MM.1S (cell line): Measurements from ENCODE around the gene CDH12.

ENCODE experiments used
- DNase-seq: peaks from one replicate; pipeline ENCODE4 v3.0.0-alpha.2; 2015
- H2AFZ ChIP-seq: fragments of 300-600 bp; sonication (generic); 2 replicates; pipeline ENCODE4 v1.6.0; 2016; ENCODE audit warnings: antibody characterized with exemption, low read length
- H3F3A ChIP-seq: fragments of 300-600 bp; sonication (generic); 2 replicates; pipeline ENCODE4 v1.6.1; 2016; ENCODE audit warnings: mild to moderate bottlenecking, antibody characterized with exemption, low read length, moderate library complexity, mixed read lengths; ENCODE audit not compliant: insufficient read depth
- H3K27ac ChIP-seq: fragments of 300-600 bp; sonication (generic); 2 replicates; pipeline ENCODE4 v1.5.1; 2016; ENCODE audit warnings: mild to moderate bottlenecking, low read length
- H3K27me3 ChIP-seq: fragments of 300-600 bp; sonication (generic); replicated peaks from 2 replicates; pipeline ENCODE4 v1.6.0; 2016; ENCODE audit warnings: low read length; ENCODE audit not compliant: insufficient read depth
- H3K36me3 ChIP-seq: fragments of 300-600 bp; sonication (generic); replicated peaks from 2 replicates; pipeline ENCODE4 v1.6.1; 2016; ENCODE audit warnings: mild to moderate bottlenecking, low read length, mixed read lengths; ENCODE audit not compliant: insufficient read depth
- H3K4me1 ChIP-seq: fragments of 300-600 bp; sonication (generic); 2 replicates; pipeline ENCODE4 v1.6.1; 2016; ENCODE audit warnings: low read length, mixed read lengths
- H3K4me2 ChIP-seq: fragments of 300-600 bp; sonication (generic); 2 replicates; pipeline ENCODE4 v1.6.0; 2016; ENCODE audit warnings: low read depth, low read length
- H3K4me3 ChIP-seq: fragments of 300-600 bp; sonication (generic); 2 replicates; pipeline ENCODE4 v1.5.1; 2016; ENCODE audit warnings: low read length, mixed read lengths
- H3K79me2 ChIP-seq: fragments of 300-600 bp; sonication (generic); 2 replicates; pipeline ENCODE4 v1.6.1; 2016; ENCODE audit warnings: mixed run types, low read length, mixed read lengths
- H3K9ac ChIP-seq: fragments of 300-600 bp; sonication (generic); 2 replicates; pipeline ENCODE4 v1.6.1; 2016; ENCODE audit warnings: low read length, mixed read lengths
- H3K9me2 ChIP-seq: fragments of 300-600 bp; sonication (generic); replicated peaks from 2 replicates; pipeline ENCODE4 v1.6.1; 2016; ENCODE audit warnings: mild to moderate bottlenecking, low read length, mixed read lengths; ENCODE audit not compliant: insufficient read depth
- H3K9me3 ChIP-seq: fragments of 300-600 bp; sonication (generic); replicated peaks from 2 replicates; pipeline ENCODE4 v1.6.1; 2016; ENCODE audit warnings: mild to moderate bottlenecking, low read length, mixed read lengths; ENCODE audit not compliant: insufficient read depth
- H4K20me1 ChIP-seq: fragments of 300-600 bp; sonication (generic); 2 replicates; pipeline ENCODE4 v1.6.1; 2016; ENCODE audit warnings: mild to moderate bottlenecking, low read length, moderate library complexity, mixed read lengths; ENCODE audit not compliant: insufficient read depth
- EZH2 ChIP-seq: fragments of 300-600 bp; sonication (generic); optimal IDR thresholded peaks from 2 replicates; pipeline ENCODE3; 2017; ENCODE audit warnings: low read depth, mild to moderate bottlenecking, antibody characterized with exemption, low read length, mixed read lengths
- EZH2phosphoT487 ChIP-seq: fragments of 300-600 bp; sonication (generic); IDR thresholded peaks from 2 replicates; pipeline ENCODE4 v1.6.1; 2018; ENCODE audit warnings: antibody characterized with exemption, low read length
- TF ChIP-seq, protein P1 (sequence below): fragments of 300-600 bp; sonication (generic); IDR thresholded peaks from 2 replicates; pipeline ENCODE4 v1.5.1; 2016; ENCODE audit warnings: antibody characterized with exemption, low read length, mixed read lengths

CDH12 gene

DNA sequence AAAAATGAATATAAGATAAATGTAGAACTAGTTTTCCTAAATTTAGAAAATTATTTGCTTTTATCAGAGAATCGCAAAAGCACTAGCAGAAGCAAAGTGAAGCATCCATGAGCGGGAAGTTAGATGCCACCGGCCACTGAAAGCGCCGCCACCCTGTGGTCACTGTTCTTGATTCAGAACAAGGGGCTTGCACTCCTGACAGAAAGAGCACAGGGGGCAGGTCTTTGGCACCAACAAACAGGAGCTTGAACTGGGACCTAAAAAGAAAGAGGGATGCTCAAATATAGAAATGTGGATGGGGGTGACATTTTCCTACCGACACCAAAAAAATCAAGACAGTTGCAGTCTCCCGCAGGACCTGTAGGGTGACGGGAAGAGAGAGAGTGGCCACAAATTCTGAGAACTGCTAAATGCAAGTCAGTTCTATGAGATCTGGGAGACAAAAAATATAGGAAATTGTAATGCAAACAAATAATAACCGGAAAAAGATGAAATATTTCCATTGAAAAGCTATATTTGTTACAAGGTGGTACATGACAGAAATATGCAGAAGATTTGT lies 144.3 kb downstream of the CDH12 start:
- H3K36me3 ChIP-seq = no peaks in the 10 kb centered on the region
- H3K9ac ChIP-seq = no peak overlapping the region
- H3K9me3 ChIP-seq = no peaks in the 10 kb centered on the region
- no peaks in the 10 kb centered on the region for H3K79me2 ChIP-seq
- no peaks in the 10 kb centered on the region for H3F3A ChIP-seq
- no peak overlapping the region for H3K27ac ChIP-seq
- no peaks in the 10 kb centered on the region for H3K9me2 ChIP-seq
- TF ChIP-seq, protein P1, sequence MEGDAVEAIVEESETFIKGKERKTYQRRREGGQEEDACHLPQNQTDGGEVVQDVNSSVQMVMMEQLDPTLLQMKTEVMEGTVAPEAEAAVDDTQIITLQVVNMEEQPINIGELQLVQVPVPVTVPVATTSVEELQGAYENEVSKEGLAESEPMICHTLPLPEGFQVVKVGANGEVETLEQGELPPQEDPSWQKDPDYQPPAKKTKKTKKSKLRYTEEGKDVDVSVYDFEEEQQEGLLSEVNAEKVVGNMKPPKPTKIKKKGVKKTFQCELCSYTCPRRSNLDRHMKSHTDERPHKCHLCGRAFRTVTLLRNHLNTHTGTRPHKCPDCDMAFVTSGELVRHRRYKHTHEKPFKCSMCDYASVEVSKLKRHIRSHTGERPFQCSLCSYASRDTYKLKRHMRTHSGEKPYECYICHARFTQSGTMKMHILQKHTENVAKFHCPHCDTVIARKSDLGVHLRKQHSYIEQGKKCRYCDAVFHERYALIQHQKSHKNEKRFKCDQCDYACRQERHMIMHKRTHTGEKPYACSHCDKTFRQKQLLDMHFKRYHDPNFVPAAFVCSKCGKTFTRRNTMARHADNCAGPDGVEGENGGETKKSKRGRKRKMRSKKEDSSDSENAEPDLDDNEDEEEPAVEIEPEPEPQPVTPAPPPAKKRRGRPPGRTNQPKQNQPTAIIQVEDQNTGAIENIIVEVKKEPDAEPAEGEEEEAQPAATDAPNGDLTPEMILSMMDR = no peak
- TF ChIP-seq EZH2phosphoT487 = no peak
- TF ChIP-seq EZH2 = no peak
- H3K27me3 ChIP-seq = no peaks in the 10 kb centered on the region
- no peak for DNase-seq
- no peaks in the 10 kb centered on the region for H4K20me1 ChIP-seq
- no peak overlapping the region for H2AFZ ChIP-seq
- no peak overlapping the region for H3K4me2 ChIP-seq
- no peaks in the 10 kb centered on the region for H3K4me1 ChIP-seq
- H3K4me3 ChIP-seq = no peak overlapping the region

DNA sequence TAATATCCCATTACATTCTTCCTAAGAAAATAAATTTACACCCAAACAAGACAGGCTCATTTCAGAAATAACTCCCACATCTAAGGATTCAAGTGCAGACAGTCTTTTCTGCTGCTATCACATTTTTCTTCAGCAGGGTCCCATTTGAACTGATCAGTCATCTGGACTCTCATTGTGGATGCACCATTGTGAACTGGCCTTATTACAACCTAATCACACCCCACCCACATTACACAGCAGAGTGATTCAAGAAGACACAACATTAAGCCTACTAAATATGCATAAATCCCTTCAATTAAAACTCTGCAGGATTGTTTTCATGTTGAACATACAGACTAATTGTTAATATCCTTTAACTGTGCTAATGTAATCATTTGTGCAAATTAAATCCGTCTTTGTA lies 146.2 kb downstream of the CDH12 start:
- H3K4me3 ChIP-seq = no peak overlapping the region
- TF ChIP-seq, protein P1 = no peak
- no peak for TF ChIP-seq EZH2
- no peak for TF ChIP-seq EZH2phosphoT487
- H3K4me1 ChIP-seq = no peaks in the 10 kb centered on the region
- no peaks in the 10 kb centered on the region for H3K36me3 ChIP-seq
- no peaks in the 10 kb centered on the region for H4K20me1 ChIP-seq
- no peaks in the 10 kb centered on the region for H3K79me2 ChIP-seq
- no peak for DNase-seq
- H3K9me2 ChIP-seq = no peaks in the 10 kb centered on the region
- H3K9me3 ChIP-seq = no peaks in the 10 kb centered on the region
- H3K9ac ChIP-seq = no peak overlapping the region
- H3K4me2 ChIP-seq = no peak overlapping the region
- no peak overlapping the region for H2AFZ ChIP-seq
- no peaks in the 10 kb centered on the region for H3F3A ChIP-seq
- no peaks in the 10 kb centered on the region for H3K27me3 ChIP-seq
- no peak overlapping the region for H3K27ac ChIP-seq

DNA sequence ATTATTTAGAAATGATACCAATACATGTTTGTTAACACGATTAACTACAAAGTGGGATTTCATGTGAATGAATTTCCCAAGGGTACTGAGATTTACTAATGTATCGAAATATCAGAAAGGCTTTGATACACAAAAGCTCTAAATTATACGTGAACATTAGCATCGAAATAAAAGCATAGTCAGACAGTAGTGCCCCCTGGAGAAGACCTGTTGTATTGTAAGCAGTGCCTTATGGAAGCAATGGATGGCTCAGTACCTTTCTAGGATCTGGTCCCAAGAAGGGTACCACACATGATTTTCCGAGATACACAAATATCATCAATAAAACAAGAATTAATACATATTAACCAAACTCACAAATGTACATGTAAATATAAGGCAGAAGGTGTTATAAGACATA lies 153.8 kb downstream of the CDH12 start:
- Histone ChIP-seq H3K9me3 (no peaks in the 10 kb centered on the region), H3K4me1 (no peaks in the 10 kb centered on the region), H2AFZ (no peak overlapping the region), H3F3A (no peaks in the 10 kb centered on the region), H3K4me3 (no peak overlapping the region), H3K4me2 (no peak overlapping the region), H3K9me2 (no peaks in the 10 kb centered on the region), H3K36me3 (no peaks in the 10 kb centered on the region), H3K9ac (no peak overlapping the region), H3K27ac (no peak overlapping the region), H3K79me2 (no peaks in the 10 kb centered on the region), H3K27me3 (no peaks in the 10 kb centered on the region), H4K20me1 (no peaks in the 10 kb centered on the region)
- TF ChIP-seq, protein P1 = no peak
- TF ChIP-seq EZH2phosphoT487 = no peak
- no peak for TF ChIP-seq EZH2
- no peak for DNase-seq
